Measurements from ENCODE around the gene SVOP. TPM values are rescaled to one million over a fixed set of nuclear protein-coding genes. Genes with fewer than 3 reads are reported as not detected.

The SVOP gene
- total and polyA plus RNA-seq, 2 of the 8 experiments (the other 6 are each of a cell fraction or from before 2014, with no cell fraction given), result 0.06 TPM; not detected in 1

- TF ChIP-seq ATF2 (IDR thresholded peaks at IDR 0.05; ENCODE audit: low read length) (no peak), SP2 (IDR thresholded peaks at IDR 0.05; ENCODE audit: low read length) (no peak), NRF1 (IDR thresholded peaks at IDR 0.05; ENCODE audit: low read depth, low read length) (no peak), ZNF274 (IDR thresholded peaks at IDR 0.05; ENCODE audit: borderline replicate concordance, extremely low read depth, low read length) (no peak)
Measured at GRCh38 chr12:109053382-109054123, 32.7 kb upstream of the SVOP start (continued).
